Measurements from ENCODE around the gene CNTN2.

Gene CNTN2

DNA sequence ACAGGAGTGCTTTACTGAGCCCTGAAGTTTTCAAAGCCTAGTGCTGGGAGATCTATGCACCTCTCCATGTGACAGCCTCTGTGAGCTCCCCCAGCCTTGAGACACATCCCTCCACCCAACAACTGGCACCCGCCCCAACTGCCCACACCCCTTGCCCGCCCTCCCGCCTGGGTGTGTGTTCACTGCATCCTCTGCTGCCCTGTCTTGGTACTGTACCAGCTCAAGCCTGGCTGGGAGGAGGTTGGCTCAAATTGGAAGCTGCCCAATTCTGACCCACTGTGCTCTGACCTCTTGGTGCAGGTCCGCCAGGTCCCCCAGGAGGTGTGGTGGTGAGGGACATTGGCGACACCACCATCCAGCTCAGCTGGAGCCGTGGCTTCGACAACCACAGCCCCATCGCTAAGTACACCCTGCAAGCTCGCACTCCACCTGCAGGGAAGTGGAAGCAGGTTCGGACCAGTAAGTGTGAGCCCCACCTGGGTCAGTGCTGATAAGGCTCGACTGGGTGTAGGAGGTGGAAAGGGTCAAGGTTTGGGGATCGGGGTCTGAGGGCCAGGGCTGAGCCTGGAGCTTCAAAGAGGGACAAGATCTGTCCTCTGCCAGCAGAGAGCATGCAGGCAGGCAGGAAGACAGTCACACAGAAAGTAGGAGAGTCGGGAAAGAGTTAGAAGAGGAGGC, 23.3 kb downstream of the CNTN2 start:
- Histone ChIP-seq H3K36me3 (ENCODE audit: control insufficient read depth, insufficient read depth, low read length, severe bottlenecking) (no peaks in the 10 kb centered on the region), H3K9me3 (ENCODE audit: control insufficient read depth, low read length) (no peaks in the 10 kb centered on the region), H3K9ac (ENCODE audit: low read length) (no peak overlapping the region), H3K4me3 (ENCODE audit: low read length) (no peak overlapping the region), H3K27me3 (replicated peaks; ENCODE audit: control insufficient read depth, insufficient read depth, low read length) (peaks cover 3% of the 10 kb centered on the region), H3K4me1 (ENCODE audit: control insufficient read depth, insufficient read depth, low read length) (peaks cover 11% of the 10 kb centered on the region)
- no peak for DNase-seq (ENCODE audit: low read depth)

DNA sequence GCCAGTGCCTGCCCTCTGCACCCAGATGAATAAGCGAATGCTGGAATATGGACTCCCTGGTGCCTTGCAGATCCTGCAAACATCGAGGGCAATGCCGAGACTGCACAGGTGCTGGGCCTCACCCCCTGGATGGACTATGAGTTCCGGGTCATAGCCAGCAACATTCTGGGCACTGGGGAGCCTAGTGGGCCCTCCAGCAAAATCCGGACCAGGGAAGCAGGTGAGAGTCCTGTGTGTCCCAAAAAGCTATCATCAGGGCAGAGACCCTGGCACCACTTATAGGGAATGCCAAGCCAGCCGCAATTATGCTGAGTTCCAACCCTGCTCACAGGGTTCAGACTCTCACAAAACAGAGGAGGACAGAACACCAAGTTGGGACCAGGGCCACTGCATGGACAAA, 24.0 kb downstream of the CNTN2 start:
- peaks cover 1% of the 10 kb centered on the region for H3K27me3 ChIP-seq (replicated peaks; ENCODE audit: control insufficient read depth, insufficient read depth, low read length)
- H3K9me3 ChIP-seq (ENCODE audit: control insufficient read depth, low read length), result no peaks in the 10 kb centered on the region
- H3K36me3 ChIP-seq (ENCODE audit: control insufficient read depth, insufficient read depth, low read length, severe bottlenecking), result no peaks in the 10 kb centered on the region
- H3K4me1 ChIP-seq (ENCODE audit: control insufficient read depth, insufficient read depth, low read length), result peaks cover 11% of the 10 kb centered on the region
- DNase-seq (ENCODE audit: low read depth), result no peak
- no peak overlapping the region for H3K4me3 ChIP-seq (ENCODE audit: low read length)
- H3K9ac ChIP-seq (ENCODE audit: low read length), result no peak overlapping the region

DNA sequence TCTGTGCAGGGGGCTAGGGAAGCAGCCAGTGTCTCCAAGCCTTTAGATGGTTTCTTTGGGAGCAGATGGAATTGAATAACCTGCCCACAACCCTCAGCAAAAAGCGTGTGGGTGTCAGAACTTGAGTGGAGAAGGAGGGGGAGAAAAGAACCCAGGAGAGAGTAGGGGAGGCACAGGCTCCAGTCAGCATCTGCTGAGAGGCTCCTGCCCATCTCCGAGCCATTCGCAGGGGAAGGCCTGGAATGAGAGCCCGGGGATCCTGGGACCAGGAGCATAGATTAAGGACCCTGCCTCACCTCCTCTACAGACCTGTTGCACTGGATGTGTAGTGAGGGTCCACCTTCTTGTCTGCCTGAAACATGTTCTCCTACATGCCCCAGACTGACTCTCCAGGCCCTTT, 25.0 kb downstream of the CNTN2 start:
- no peaks in the 10 kb centered on the region for H3K9me3 ChIP-seq (ENCODE audit: control insufficient read depth, low read length)
- H3K4me3 ChIP-seq (ENCODE audit: low read length), result no peak overlapping the region
- DNase-seq (ENCODE audit: low read depth), result no peak
- peaks cover 11% of the 10 kb centered on the region for H3K4me1 ChIP-seq (ENCODE audit: control insufficient read depth, insufficient read depth, low read length)
- no peaks in the 10 kb centered on the region for H3K36me3 ChIP-seq (ENCODE audit: control insufficient read depth, insufficient read depth, low read length, severe bottlenecking)
- H3K27me3 ChIP-seq (replicated peaks; ENCODE audit: control insufficient read depth, insufficient read depth, low read length), result no peaks in the 10 kb centered on the region
- no peak overlapping the region for H3K9ac ChIP-seq (ENCODE audit: low read length)

DNA sequence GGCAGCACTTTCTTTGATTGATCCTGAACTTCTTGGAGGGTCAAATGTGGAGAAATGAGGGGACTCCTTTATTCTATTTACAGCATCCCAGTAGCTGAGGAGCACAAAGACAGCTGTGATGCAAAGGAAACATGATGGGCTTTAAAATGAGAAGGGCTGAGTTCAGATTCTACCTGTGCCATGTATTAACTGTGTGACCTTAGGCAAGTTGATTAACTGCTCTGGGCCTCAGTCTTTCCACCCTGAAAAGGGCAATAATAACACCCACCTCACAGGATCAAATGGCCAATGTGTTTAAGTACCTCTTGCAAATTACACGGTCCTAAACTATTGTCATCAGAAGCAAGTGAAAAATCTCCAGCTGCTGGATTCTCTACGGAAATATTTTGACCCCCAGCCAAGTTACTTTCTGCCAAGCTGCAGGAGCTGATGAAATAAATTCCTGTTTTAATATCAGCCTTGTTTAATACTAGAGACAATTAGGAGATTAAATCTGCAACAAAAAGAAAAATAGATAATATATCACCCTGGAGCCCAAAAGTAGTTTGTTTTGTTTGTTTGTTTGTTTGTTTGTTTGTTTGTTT, 25.5 kb downstream of the CNTN2 start:
- peak overlapping the region; percentile 50 for H3K9ac ChIP-seq (ENCODE audit: low read length)
- H3K9me3 ChIP-seq (ENCODE audit: control insufficient read depth, low read length), result no peaks in the 10 kb centered on the region
- H3K4me3 ChIP-seq (ENCODE audit: low read length), result no peak overlapping the region
- H3K4me1 ChIP-seq (ENCODE audit: control insufficient read depth, insufficient read depth, low read length), result peaks cover 11% of the 10 kb centered on the region
- no peaks in the 10 kb centered on the region for H3K27me3 ChIP-seq (replicated peaks; ENCODE audit: control insufficient read depth, insufficient read depth, low read length)
- DNase-seq (ENCODE audit: low read depth), result peak; percentile 33
- H3K36me3 ChIP-seq (ENCODE audit: control insufficient read depth, insufficient read depth, low read length, severe bottlenecking), result no peaks in the 10 kb centered on the region

DNA sequence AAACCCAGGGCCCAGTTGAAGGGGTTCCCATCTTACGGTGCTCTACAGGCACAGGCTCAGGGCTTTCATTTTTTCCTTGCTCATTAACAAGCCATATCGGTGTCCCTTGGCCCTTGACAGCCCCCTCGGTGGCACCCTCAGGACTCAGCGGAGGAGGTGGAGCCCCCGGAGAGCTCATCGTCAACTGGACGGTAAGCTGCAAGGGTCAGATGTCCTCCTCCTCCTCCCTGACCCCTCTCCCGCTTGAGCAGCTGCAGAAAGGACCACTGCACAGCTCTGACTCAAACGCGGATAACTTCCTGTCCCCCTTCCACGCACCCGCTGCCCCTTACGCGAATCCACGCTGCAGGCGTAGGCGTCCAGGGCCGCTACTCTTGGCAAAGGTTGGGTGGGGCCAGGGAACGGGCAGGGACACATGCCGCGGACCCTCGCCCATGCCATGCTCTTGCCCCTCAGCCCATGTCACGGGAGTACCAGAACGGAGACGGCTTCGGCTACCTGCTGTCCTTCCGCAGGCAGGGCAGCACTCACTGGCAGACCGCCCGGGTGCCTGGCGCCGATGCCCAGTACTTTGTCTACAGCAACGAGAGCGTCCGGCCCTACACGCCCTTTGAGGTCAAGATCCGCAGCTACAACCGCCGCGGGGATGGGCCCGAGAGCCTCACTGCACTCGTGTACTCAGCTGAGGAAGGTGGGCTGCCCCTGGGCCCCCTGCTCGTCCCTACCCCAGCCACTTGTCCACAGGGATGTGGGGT, 26.5 kb downstream of the CNTN2 start:
- no peak for DNase-seq (ENCODE audit: low read depth)
- no peak overlapping the region for H3K4me3 ChIP-seq (ENCODE audit: low read length)
- no peaks in the 10 kb centered on the region for H3K9me3 ChIP-seq (ENCODE audit: control insufficient read depth, low read length)
- peak overlapping the region; percentile 50 for H3K9ac ChIP-seq (ENCODE audit: low read length)
- no peaks in the 10 kb centered on the region for H3K27me3 ChIP-seq (replicated peaks; ENCODE audit: control insufficient read depth, insufficient read depth, low read length)
- H3K36me3 ChIP-seq (ENCODE audit: control insufficient read depth, insufficient read depth, low read length, severe bottlenecking), result no peaks in the 10 kb centered on the region
- H3K4me1 ChIP-seq (ENCODE audit: control insufficient read depth, insufficient read depth, low read length), result peaks cover 11% of the 10 kb centered on the region

DNA sequence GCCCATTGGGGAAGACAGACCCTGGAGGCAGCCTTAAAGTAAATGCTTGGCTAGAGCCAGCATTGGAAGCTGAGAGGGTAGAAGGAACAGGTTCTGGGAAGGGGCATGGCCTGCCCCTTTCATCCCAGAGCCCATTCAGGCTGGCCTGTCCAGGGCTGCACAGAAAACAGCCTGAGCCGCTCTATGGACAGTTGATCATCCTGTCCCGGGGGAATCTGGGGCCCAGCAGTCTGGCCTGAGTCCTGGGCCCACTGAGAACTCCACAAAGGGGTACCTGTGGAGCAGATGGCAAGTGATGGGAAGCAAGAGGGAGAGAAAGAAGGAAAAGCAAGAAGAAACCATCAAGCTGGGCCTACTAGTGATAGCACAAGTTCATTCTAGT, 28.0 kb downstream of the CNTN2 start:
- H3K4me3 ChIP-seq (ENCODE audit: low read length), result no peak overlapping the region
- no peaks in the 10 kb centered on the region for H3K36me3 ChIP-seq (ENCODE audit: control insufficient read depth, insufficient read depth, low read length, severe bottlenecking)
- H3K4me1 ChIP-seq (ENCODE audit: control insufficient read depth, insufficient read depth, low read length), result peaks cover 11% of the 10 kb centered on the region
- no peak overlapping the region for H3K9ac ChIP-seq (ENCODE audit: low read length)
- no peaks in the 10 kb centered on the region for H3K9me3 ChIP-seq (ENCODE audit: control insufficient read depth, low read length)
- no peak for DNase-seq (ENCODE audit: low read depth)
- no peaks in the 10 kb centered on the region for H3K27me3 ChIP-seq (replicated peaks; ENCODE audit: control insufficient read depth, insufficient read depth, low read length)

DNA sequence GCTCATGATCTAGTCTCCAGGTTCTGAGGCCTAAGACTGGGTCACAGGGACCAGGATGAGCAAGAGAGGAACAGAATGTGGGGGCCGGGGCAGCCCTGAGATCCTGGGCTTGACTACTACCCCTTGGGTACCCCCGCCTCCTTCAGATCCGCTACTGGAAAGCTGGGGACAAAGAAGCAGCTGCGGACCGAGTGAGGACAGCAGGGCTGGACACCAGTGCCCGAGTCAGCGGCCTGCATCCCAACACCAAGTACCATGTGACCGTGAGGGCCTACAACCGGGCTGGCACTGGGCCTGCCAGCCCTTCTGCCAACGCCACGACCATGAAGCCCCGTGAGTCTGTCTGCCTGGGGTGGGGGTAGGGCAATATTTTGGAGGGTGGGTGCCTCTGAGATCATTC, 28.8 kb downstream of the CNTN2 start:
- peaks cover 19% of the 10 kb centered on the region for H3K4me1 ChIP-seq (ENCODE audit: control insufficient read depth, insufficient read depth, low read length)
- DNase-seq (ENCODE audit: low read depth), result no peak
- H3K27me3 ChIP-seq (replicated peaks; ENCODE audit: control insufficient read depth, insufficient read depth, low read length), result no peaks in the 10 kb centered on the region
- no peak overlapping the region for H3K4me3 ChIP-seq (ENCODE audit: low read length)
- no peaks in the 10 kb centered on the region for H3K9me3 ChIP-seq (ENCODE audit: control insufficient read depth, low read length)
- no peak overlapping the region for H3K9ac ChIP-seq (ENCODE audit: low read length)
- no peaks in the 10 kb centered on the region for H3K36me3 ChIP-seq (ENCODE audit: control insufficient read depth, insufficient read depth, low read length, severe bottlenecking)

DNA sequence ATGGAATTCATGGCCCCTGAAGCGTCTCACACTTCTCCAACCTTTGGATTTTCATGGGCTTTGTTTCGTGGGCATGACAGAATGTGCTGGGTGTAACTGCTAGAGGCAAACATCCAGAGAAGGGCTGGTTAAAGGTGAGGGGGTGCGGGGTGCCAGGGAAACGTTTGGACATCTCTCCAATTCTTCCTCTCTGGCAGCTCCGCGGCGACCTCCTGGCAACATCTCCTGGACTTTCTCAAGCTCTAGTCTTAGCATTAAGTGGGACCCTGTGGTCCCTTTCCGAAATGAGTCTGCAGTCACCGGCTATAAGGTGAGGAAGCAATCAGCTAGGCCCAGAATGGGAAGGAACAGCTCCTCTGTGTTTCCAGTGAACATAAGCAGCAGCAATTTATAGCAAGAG, 29.3 kb downstream of the CNTN2 start:
- Histone ChIP-seq H3K4me3 (ENCODE audit: low read length) (no peak overlapping the region), H3K9ac (ENCODE audit: low read length) (no peak overlapping the region), H3K4me1 (ENCODE audit: control insufficient read depth, insufficient read depth, low read length) (peaks cover 24% of the 10 kb centered on the region), H3K36me3 (ENCODE audit: control insufficient read depth, insufficient read depth, low read length, severe bottlenecking) (no peaks in the 10 kb centered on the region), H3K9me3 (ENCODE audit: control insufficient read depth, low read length) (no peaks in the 10 kb centered on the region), H3K27me3 (replicated peaks; ENCODE audit: control insufficient read depth, insufficient read depth, low read length) (no peaks in the 10 kb centered on the region)
- DNase-seq (ENCODE audit: low read depth), result no peak

DNA sequence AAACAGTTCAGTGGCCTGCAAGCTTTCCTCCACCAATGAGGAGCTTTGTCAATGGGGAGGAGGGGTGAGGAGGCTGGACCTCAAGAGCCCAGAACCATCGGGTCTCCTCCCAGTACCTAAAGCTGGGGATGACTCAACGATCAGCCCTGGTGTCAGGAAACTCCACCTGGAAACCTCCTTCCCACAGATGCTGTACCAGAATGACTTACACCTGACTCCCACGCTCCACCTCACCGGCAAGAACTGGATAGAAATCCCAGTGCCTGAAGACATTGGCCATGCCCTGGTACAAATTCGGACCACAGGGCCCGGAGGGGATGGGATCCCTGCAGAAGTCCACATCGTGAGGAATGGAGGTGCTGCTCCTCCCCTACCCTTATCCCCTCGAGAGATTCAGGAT, 29.9 kb downstream of the CNTN2 start:
- no peaks in the 10 kb centered on the region for H3K36me3 ChIP-seq (ENCODE audit: control insufficient read depth, insufficient read depth, low read length, severe bottlenecking)
- peaks cover 30% of the 10 kb centered on the region for H3K4me1 ChIP-seq (ENCODE audit: control insufficient read depth, insufficient read depth, low read length)
- no peaks in the 10 kb centered on the region for H3K27me3 ChIP-seq (replicated peaks; ENCODE audit: control insufficient read depth, insufficient read depth, low read length)
- H3K4me3 ChIP-seq (ENCODE audit: low read length), result no peak overlapping the region
- H3K9ac ChIP-seq (ENCODE audit: low read length), result no peak overlapping the region
- DNase-seq (ENCODE audit: low read depth), result no peak
- no peaks in the 10 kb centered on the region for H3K9me3 ChIP-seq (ENCODE audit: control insufficient read depth, low read length)

DNA sequence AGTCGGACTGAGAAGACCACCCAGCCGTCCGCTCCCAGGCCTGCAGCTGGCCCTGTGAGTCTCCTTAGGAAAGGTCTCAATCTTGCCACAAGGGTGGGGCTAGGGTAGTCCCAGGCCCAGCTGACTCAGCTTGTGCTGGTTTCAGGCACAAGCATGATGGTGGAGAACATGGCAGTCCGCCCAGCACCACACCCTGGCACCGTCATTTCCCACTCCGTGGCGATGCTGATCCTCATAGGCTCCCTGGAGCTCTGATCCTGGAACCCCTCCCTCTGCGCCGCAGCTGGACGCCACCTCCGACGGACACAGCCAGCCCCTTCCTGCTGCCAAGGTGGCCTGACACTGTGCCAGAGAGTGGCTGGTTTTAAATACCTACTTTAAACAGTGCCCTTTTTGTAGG, 30.5 kb downstream of the CNTN2 start:
- Histone ChIP-seq H3K9ac (ENCODE audit: low read length) (no peak overlapping the region), H3K4me3 (ENCODE audit: low read length) (no peak overlapping the region), H3K36me3 (ENCODE audit: control insufficient read depth, insufficient read depth, low read length, severe bottlenecking) (no peaks in the 10 kb centered on the region), H3K9me3 (ENCODE audit: control insufficient read depth, low read length) (no peaks in the 10 kb centered on the region), H3K27me3 (replicated peaks; ENCODE audit: control insufficient read depth, insufficient read depth, low read length) (no peaks in the 10 kb centered on the region), H3K4me1 (ENCODE audit: control insufficient read depth, insufficient read depth, low read length) (peaks cover 31% of the 10 kb centered on the region)
- no peak for DNase-seq (ENCODE audit: low read depth)

DNA sequence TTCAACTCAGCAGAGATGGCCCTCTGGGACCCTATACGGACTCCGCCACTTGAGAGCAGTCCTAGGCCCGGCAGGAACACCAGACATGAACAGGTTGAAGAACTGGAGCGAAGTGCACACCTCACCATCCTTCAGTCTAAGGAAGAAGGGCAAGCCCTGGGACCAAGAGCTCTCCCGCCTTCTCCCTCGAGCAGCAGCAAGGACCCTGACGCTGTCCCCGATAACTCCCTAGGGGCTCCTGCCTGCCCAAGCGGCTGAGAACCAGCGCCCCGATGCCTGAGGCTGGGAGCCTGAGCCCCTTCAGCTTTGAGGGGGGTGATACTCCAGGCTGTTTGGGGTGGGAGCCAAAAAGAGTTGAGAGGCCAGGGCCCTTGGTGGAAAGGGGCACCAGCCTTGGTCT, 31.1 kb downstream of the CNTN2 start:
- DNase-seq (ENCODE audit: low read depth), result no peak
- Histone ChIP-seq H3K9ac (ENCODE audit: low read length) (no peak overlapping the region), H3K36me3 (ENCODE audit: control insufficient read depth, insufficient read depth, low read length, severe bottlenecking) (no peaks in the 10 kb centered on the region), H3K4me1 (ENCODE audit: control insufficient read depth, insufficient read depth, low read length) (peaks cover 26% of the 10 kb centered on the region), H3K9me3 (ENCODE audit: control insufficient read depth, low read length) (no peaks in the 10 kb centered on the region), H3K27me3 (replicated peaks; ENCODE audit: control insufficient read depth, insufficient read depth, low read length) (no peaks in the 10 kb centered on the region), H3K4me3 (ENCODE audit: low read length) (no peak overlapping the region)
